Ovary (tissue), 3 donors: ENCODE data around the gene GOLGA6A.
"Not testable (repeated sequence)": the region's sequence is repeated elsewhere in the genome, so short reads cannot be mapped to it uniquely, and the experiment has no call there.

Experiments used
- POLR2A ChIP-seq: fragments of 450-650 bp; IDR thresholded peaks from one replicate; pipeline ENCODE4 v1.6.1; 2017; ENCODE audit warnings: antibody characterized with exemption, mild to moderate bottlenecking, moderate library complexity
- TF ChIP-seq, protein P1 (sequence below), 3 donors: fragments of 450-650 bp in 2 of 3; fragments of 200-600 bp in 1 of 3; IDR thresholded peaks; one replicate each; pipeline versions ENCODE4 v1.5.1 to v1.8.0; 2016 to 2022; ENCODE audit warnings: antibody characterized with exemption in 3 of 3, mild to moderate bottlenecking in 1 of 3
- donor health status: DM: no; HTN: no; CAD: no.

DNA sequence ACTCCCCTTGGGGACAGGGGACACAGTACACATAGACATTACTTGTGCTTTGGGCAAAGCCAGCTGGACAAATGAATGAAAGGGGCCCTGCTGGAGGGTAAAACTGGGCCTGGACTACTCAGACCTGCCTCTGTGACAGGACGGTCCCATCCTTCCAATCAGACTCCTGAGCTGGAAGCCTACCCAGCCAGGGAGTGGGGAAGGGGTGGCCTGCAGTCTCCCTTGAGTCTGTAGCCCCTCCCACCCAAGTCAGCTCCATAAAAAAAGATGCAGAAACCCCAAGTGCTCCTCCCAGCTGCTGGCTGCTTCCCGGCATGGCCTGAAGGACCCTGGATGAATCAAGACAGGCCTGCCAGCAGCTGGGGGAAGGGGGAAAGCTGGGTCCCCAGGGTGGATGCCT is 12.2 kb upstream of the GOLGA6A start:
- TF ChIP-seq POLR2A, result not testable (repeated sequence)
- TF ChIP-seq, protein P1, sequence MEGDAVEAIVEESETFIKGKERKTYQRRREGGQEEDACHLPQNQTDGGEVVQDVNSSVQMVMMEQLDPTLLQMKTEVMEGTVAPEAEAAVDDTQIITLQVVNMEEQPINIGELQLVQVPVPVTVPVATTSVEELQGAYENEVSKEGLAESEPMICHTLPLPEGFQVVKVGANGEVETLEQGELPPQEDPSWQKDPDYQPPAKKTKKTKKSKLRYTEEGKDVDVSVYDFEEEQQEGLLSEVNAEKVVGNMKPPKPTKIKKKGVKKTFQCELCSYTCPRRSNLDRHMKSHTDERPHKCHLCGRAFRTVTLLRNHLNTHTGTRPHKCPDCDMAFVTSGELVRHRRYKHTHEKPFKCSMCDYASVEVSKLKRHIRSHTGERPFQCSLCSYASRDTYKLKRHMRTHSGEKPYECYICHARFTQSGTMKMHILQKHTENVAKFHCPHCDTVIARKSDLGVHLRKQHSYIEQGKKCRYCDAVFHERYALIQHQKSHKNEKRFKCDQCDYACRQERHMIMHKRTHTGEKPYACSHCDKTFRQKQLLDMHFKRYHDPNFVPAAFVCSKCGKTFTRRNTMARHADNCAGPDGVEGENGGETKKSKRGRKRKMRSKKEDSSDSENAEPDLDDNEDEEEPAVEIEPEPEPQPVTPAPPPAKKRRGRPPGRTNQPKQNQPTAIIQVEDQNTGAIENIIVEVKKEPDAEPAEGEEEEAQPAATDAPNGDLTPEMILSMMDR (IDR thresholded peaks at IDR 0.05), result not testable (repeated sequence)
